ENCODE measurements around the gene WWC2.

DNA sequence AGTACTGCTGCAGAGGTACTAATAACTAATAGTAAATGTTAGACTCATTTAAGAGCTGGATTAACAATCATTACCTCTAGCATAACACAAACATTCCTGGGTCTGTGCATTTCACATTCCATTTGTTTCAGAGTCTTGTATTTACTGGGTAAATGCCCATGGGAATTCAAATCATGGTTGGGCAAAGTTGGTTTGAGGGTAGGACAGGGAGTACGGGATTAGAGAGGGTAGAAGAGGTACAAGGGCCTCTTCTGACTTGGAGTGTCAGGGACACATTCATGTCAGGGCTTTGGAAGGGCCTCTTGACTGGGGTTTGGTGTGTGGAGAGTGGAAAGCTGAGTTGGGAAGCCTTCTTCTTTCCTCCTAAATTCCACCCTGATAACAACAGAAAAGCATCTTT, 65.9 kb downstream of the WWC2 start:
- no peak for TF ChIP-seq CTCF (IDR thresholded peaks at IDR 0.05)
- no peak for TF ChIP-seq POLR2A (IDR thresholded peaks at IDR 0.05)
